AG10803 (cell line): Measurements from ENCODE around the gene GPR68.

Experiments
- DNase-seq: peaks from one replicate; pipeline ENCODE4 v3.0.0; 2010; ENCODE audit warnings: low read depth
- H3K4me3 ChIP-seq: 2 replicates; pipeline ENCODE4 v1.5.1; 2011; ENCODE audit warnings: mild to moderate bottlenecking, low read length, control low read depth
- TF ChIP-seq, protein P1 (sequence below): conservative IDR thresholded peaks from 2 replicates; pipeline ENCODE4 v1.5.1; 2011; ENCODE audit warnings: mild to moderate bottlenecking, low read length, control low read depth, inconsistent platforms

Gene GPR68

DNA sequence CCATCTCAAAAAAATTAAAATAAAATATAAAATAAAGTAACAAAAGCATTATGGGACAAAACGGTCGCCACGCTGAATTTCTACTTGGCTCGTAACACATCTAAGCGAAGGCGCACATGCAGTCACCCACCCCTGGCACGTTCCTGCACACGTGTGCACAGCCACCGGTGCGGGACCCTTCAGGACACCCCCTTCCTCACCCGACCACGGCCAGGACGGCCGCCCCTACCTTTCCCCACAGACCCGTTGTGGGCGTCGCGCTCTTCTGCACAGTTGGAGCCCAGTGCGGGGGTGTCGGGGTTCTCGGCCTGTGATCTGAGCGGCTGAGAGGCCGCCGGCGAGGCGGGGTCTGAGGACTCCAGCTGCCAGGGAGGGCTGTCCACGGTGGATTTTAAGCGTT, 44.4 kb upstream of the GPR68 start:
- TF ChIP-seq, protein P1, sequence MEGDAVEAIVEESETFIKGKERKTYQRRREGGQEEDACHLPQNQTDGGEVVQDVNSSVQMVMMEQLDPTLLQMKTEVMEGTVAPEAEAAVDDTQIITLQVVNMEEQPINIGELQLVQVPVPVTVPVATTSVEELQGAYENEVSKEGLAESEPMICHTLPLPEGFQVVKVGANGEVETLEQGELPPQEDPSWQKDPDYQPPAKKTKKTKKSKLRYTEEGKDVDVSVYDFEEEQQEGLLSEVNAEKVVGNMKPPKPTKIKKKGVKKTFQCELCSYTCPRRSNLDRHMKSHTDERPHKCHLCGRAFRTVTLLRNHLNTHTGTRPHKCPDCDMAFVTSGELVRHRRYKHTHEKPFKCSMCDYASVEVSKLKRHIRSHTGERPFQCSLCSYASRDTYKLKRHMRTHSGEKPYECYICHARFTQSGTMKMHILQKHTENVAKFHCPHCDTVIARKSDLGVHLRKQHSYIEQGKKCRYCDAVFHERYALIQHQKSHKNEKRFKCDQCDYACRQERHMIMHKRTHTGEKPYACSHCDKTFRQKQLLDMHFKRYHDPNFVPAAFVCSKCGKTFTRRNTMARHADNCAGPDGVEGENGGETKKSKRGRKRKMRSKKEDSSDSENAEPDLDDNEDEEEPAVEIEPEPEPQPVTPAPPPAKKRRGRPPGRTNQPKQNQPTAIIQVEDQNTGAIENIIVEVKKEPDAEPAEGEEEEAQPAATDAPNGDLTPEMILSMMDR = no peak

DNA sequence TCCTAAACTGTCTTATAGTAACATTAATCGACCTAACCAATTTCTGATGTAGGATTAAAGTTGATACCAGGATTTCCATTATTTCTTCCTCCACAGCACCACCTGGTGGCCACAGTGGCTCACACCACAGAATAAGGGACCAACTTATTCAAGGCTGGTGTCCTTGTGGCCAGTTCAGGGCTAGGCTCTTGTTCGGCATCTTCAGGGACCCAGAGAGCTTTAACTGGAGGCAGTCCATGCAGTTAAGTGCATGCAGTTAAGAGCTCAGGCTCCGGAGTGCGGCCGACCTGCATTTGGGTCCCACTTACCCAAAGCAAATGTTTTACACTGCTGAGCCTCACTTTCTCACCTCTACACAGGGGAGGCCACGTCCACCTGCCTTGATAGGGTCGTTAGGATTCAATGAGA, 42.0 kb upstream of the GPR68 start:
- peak; percentile 66 for DNase-seq
- H3K4me3 ChIP-seq = no peak overlapping the region
- TF ChIP-seq, protein P1 = peak; percentile 91

More for the DNA sequence above, 44.4 kb upstream of the GPR68 start:
- no peak for DNase-seq
- H3K4me3 ChIP-seq = no peak overlapping the region

GRCh38 chr14:91284791-91285548, 40.5 kb upstream of the GPR68 start:
- H3K4me3 ChIP-seq = no peak overlapping the region
- DNase-seq = peak; percentile 28
- TF ChIP-seq, protein P1 = no peak

- DNase-seq = peak; percentile 79
- H3K4me3 ChIP-seq = no peak overlapping the region
- TF ChIP-seq, protein P1 = no peak
These were observed 39.8 kb upstream of the GPR68 start for GRCh38 chr14:91284146-91284790.

GRCh38 chr14:91283666-91284065, 39.2 kb upstream of the GPR68 start:
- no peak overlapping the region for H3K4me3 ChIP-seq
- peak; percentile 10 for DNase-seq

GRCh38 chr14:91282954-91283645, 38.6 kb upstream of the GPR68 start:
- TF ChIP-seq, protein P1 = no peak
- no peak overlapping the region for H3K4me3 ChIP-seq
- no peak for DNase-seq

More at GRCh38 chr14:91283666-91284065, 39.2 kb upstream of the GPR68 start:
- TF ChIP-seq, protein P1 = no peak
